Uterus (tissue), 2 donors: ENCODE data around the gene WASHC4.

ENCODE experiments used
- POLR2A ChIP-seq, 2 donors: fragments of 450-650 bp; IDR thresholded peaks; one replicate each; pipeline ENCODE4 v1.6.1; 2016; ENCODE audit warnings: antibody characterized with exemption in 2 of 2, mild to moderate bottlenecking in 1 of 2, moderate library complexity in 1 of 2
- TF ChIP-seq, protein P1 (sequence below), 4 experiments: fragments of 200-600 bp in 2 of 4; fragments of 450-650 bp in 2 of 4; sonication (generic) in 2 of 4; IDR thresholded peaks; one replicate each; pipeline ENCODE4 v1.5.1; 2016 to 2019; ENCODE audit warnings: antibody characterized with exemption in 4 of 4, mild to moderate bottlenecking in 2 of 4, moderate library complexity in 1 of 4

- TF ChIP-seq, protein P1, sequence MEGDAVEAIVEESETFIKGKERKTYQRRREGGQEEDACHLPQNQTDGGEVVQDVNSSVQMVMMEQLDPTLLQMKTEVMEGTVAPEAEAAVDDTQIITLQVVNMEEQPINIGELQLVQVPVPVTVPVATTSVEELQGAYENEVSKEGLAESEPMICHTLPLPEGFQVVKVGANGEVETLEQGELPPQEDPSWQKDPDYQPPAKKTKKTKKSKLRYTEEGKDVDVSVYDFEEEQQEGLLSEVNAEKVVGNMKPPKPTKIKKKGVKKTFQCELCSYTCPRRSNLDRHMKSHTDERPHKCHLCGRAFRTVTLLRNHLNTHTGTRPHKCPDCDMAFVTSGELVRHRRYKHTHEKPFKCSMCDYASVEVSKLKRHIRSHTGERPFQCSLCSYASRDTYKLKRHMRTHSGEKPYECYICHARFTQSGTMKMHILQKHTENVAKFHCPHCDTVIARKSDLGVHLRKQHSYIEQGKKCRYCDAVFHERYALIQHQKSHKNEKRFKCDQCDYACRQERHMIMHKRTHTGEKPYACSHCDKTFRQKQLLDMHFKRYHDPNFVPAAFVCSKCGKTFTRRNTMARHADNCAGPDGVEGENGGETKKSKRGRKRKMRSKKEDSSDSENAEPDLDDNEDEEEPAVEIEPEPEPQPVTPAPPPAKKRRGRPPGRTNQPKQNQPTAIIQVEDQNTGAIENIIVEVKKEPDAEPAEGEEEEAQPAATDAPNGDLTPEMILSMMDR (IDR thresholded peaks at IDR 0.05), result no peak
- TF ChIP-seq POLR2A (IDR thresholded peaks at IDR 0.05), result no peak
Observed at GRCh38 chr12:105076913-105077312, 30.6 kb upstream of the WASHC4 start.
